Mucosa of descending colon (tissue), 3 donors: ENCODE results near the gene WDR88. TPM values are rescaled to one million over a fixed set of nuclear protein-coding genes. Genes with fewer than 3 reads are reported as not detected.

Experiments
- ATAC-seq: fragments of 200-7000 bp; cut with Tn5 transposase; one replicate; pipeline ENCODE4 v1.9.1; 2020; ENCODE audit warnings: mild to moderate bottlenecking, moderate library complexity
- DNase-seq, 3 donors: peaks; one replicate each; pipeline ENCODE4 v3.0.0-alpha.2; 2020
- H3K36me3 ChIP-seq: fragments of 200-600 bp; one replicate; pipeline ENCODE4 v1.8.0; 2021; ENCODE audit warnings: low read depth, mild to moderate bottlenecking
- H3K4me1 ChIP-seq: fragments of 200-600 bp; one replicate; pipeline ENCODE4 v1.8.0; 2021; ENCODE audit warnings: low read depth, mild to moderate bottlenecking
- H3K4me3 ChIP-seq: fragments of 200-600 bp; one replicate; pipeline ENCODE4 v1.8.0; 2021; ENCODE audit warnings: mild to moderate bottlenecking
- H3K9me3 ChIP-seq: fragments of 200-600 bp; one replicate; pipeline ENCODE4 v1.8.0; 2021; ENCODE audit warnings: mild to moderate bottlenecking
- intact Hi-C, 2 donors: fragments of 100-400 bp; cut with DNase I in 1 of 2; cut with micrococcal nuclease in 1 of 2; formaldehyde crosslinking; loops; one replicate each; pipeline versions ENCODE4 v1.11.0 to v1.11.1; 2022; cut with DNase I, micrococcal nuclease
- total RNA-seq, 3 donors: library from RNA; stranded (reverse); fragmentation: NEBNext Ultra II Directional in 2 of 3; extraction: Animal tissue kit (Norgen Biotek cat#: 25700) in 2 of 3; gene quantifications; one replicate each; pipeline versions ENCODE4 v1.2.1 to v1.2.4, GENCODE V29; 2021 to 2023
- TF ChIP-seq, protein P1 (sequence below): fragments of 200-600 bp; IDR thresholded peaks from one replicate; pipeline ENCODE4 v1.8.0; 2022; ENCODE audit warnings: antibody characterized with exemption, mild to moderate bottlenecking
- donor health status: DM: no; HTN: no; CAD: no; lungs with moderate emphysema.
- donor health status: DM: no; HTN: no; CAD: no.
- donor health status: DM: no; HTN: yes; CAD: no.

Gene WDR88
- total RNA-seq, 3 donors from 2014 or later = not detected

DNA sequence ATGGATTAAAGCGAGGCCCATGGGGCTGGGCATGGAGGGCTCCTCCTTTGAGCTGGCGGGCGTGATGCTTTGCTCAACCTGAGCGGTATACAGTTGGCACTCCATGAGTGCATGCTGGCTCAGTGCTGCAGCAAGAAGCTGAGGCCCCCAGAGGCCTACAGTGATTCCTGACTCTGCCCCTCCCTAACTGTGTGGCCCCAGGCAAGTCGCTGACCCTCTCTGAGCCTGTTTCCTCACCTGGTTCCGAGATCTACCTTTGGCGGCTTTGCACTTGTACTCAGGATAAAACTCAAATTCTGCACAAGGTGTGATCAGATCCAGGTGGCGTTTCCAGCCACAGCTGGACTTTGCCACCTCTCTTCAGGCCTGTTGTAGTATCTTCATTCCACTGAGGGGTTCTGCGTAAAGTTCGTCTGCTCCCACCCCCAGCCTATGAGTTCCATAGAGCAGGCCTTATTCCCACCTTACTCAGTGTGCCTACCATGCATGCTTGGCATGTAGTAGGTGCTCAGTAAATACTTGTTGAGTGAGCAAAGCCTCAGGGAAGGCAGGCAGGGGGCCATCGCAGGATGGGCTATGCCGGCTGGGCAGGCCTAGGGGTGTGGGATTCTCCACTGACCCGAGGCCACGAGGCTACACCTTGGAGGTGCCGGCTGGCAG is 70.1 kb downstream of the WDR88 start:
- no peaks in the 10 kb centered on the region for H3K4me1 ChIP-seq
- no peaks in the 10 kb centered on the region for H3K9me3 ChIP-seq
- no peak for ATAC-seq
- TF ChIP-seq, protein P1, sequence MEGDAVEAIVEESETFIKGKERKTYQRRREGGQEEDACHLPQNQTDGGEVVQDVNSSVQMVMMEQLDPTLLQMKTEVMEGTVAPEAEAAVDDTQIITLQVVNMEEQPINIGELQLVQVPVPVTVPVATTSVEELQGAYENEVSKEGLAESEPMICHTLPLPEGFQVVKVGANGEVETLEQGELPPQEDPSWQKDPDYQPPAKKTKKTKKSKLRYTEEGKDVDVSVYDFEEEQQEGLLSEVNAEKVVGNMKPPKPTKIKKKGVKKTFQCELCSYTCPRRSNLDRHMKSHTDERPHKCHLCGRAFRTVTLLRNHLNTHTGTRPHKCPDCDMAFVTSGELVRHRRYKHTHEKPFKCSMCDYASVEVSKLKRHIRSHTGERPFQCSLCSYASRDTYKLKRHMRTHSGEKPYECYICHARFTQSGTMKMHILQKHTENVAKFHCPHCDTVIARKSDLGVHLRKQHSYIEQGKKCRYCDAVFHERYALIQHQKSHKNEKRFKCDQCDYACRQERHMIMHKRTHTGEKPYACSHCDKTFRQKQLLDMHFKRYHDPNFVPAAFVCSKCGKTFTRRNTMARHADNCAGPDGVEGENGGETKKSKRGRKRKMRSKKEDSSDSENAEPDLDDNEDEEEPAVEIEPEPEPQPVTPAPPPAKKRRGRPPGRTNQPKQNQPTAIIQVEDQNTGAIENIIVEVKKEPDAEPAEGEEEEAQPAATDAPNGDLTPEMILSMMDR = no peak
- intact Hi-C loops = no loop called here
- DNase-seq = no peak
- H3K36me3 ChIP-seq = no peaks in the 10 kb centered on the region
- no peak overlapping the region for H3K4me3 ChIP-seq

DNA sequence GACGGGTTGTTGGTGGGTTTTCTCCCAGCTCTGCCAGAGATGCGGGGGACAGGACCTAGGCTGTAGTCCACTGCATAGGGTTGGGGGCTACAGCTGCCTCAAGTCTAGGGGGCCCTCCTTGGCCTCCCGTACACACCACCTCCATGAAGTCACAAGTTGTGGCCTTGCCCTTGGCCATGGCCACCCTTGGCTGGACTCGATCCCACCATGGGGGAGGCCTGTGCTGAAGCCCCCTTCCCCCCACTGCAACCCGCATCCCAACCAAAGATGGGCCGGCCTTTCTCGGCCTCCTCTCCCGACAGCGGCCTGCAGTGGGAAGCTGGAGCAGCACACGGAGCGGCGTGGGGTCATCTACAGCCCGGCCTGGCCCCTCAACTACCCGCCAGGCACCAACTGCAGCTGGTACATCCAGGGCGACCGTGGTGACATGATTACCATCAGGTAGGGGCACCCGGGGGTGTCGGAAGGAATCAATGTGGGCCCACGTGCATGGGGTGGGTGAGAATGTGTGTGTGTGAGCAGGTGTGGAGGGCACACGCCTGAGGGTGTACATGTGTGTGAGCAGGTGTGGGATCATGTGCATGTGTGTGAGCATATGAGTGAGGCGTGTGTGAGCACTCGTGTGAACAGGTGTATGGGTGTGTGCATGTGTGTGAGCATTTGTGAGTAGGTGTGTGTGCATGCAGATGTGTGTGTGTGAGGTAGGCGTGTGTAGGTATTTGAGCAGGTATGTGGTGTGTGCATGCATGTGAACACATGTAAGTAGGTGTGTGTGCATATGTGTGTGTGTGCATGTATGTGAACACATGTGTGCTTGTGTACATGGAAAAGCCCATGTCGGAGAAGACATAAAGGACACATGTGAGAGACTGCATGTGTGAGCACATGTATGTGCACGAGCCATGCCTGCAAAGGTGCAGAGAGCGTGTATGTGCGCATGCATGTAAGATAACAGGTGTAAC is 70.9 kb downstream of the WDR88 start:
- intact Hi-C loops = no loop called here
- peak in 1 of 3 donors; percentile 41 for DNase-seq
- Histone ChIP-seq H3K9me3 (no peaks in the 10 kb centered on the region), H3K36me3 (no peaks in the 10 kb centered on the region), H3K4me3 (no peak overlapping the region), H3K4me1 (no peaks in the 10 kb centered on the region)
- ATAC-seq = no peak
- TF ChIP-seq, protein P1 = no peak

DNA sequence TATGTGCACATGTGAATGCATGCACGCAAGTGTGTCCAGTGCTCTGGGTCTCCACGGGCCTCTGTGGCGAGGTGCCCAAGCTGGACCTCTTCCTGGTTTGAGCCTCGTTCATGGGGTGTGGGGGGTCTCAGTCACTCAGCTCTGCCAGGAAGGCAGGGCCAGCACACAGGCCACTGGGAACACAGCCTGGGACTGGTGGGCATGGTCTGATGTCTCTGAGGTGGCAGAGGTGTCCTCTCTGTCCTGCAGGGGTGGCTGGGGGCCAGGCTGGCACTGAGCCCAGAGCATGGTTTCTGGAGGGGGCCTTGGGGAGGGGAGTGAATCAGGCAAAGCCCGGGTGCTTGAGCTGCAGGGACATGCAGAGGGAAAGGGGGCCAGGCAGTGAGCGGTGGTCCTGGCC is 71.6 kb downstream of the WDR88 start:
- Histone ChIP-seq H3K36me3 (no peaks in the 10 kb centered on the region), H3K9me3 (no peaks in the 10 kb centered on the region), H3K4me3 (no peak overlapping the region), H3K4me1 (no peaks in the 10 kb centered on the region)
- DNase-seq (peak in 1 of 3 donors; percentile 22), ATAC-seq (no peak)
- intact Hi-C loops = no loop called here
- TF ChIP-seq, protein P1 = no peak

DNA sequence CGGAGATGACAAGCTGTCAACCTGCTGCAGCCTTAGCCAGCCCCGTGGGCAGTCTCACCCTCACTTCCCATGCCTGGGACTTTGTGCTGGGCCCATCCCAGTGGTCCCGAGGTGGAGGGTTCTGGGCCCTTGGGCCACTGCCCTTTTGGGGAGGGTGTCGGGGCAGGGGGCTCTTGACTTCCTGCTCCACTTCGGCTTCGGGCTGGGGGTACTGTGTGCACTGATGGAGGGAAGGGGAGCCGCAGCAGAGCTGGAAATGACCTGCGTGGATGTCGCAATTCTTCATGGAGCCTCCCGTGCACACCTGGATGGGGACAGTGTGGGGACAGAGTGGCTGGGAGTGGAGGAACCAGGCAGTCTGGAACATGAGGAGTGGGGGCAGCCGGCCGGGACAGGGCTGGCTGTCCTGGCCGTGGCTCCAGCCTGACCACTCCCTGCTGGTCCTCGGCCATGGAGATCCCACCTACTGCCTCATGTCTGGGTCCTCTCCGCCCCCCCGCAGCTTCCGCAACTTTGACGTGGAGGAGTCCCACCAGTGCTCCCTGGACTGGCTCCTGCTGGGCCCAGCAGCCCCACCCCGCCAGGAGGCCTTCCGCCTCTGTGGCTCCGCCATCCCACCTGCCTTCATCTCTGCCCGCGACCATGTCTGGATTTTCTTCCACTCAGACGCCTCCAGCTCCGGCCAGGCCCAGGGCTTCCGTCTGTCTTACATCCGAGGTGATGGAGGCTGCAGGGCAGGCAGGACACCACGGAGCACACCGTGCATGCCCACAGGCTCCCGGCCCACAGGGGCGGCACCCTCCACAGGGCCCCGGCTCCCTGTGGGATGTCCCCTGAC is 72.4 kb downstream of the WDR88 start:
- Histone ChIP-seq H3K9me3 (no peaks in the 10 kb centered on the region), H3K4me3 (no peak overlapping the region), H3K4me1 (no peaks in the 10 kb centered on the region), H3K36me3 (no peaks in the 10 kb centered on the region)
- intact Hi-C loops = no loop called here
- peak in 1 of 3 donors; percentile 40 for DNase-seq
- no peak for ATAC-seq
- TF ChIP-seq, protein P1 = no peak

DNA sequence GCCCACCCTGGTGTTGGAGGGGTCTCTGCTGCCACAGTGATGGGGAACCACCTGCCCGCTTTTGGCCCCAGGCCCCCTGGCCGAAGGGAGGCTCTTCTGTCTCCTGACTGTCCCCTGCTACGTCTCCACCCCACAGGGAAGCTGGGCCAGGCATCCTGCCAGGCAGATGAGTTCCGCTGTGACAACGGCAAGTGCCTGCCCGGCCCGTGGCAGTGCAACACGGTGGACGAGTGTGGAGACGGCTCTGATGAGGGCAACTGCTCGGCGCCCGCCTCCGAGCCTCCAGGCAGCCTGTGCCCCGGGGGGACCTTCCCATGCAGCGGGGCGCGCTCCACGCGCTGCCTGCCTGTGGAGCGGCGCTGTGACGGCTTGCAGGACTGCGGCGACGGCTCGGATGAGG is 73.2 kb downstream of the WDR88 start:
- H3K4me1 ChIP-seq = no peaks in the 10 kb centered on the region
- TF ChIP-seq, protein P1 = no peak
- DNase-seq (peak in 1 of 3 donors; percentile 45), ATAC-seq (no peak)
- intact Hi-C loops = no loop called here
- H3K4me3 ChIP-seq = no peak overlapping the region
- no peaks in the 10 kb centered on the region for H3K36me3 ChIP-seq
- no peaks in the 10 kb centered on the region for H3K9me3 ChIP-seq
